ENCODE data around the gene FAM177B.

FAM177B gene

GRCh38 chr1:222736972-222737371 is at the start of gene FAM177B:
Gene FAM177B (plus strand): TSS chr1:222737202. CDS start chr1:222746546, 9,344 bp downstream.
- DNase-seq (ENCODE audit: low spot score) = no peak

- no peak for DNase-seq (ENCODE audit: low spot score)
Measured at GRCh38 chr1:222691016-222691415, 46.0 kb upstream of the FAM177B start.

GRCh38 chr1:222694927-222695326 is 42.1 kb upstream of the FAM177B start:
- DNase-seq (ENCODE audit: low spot score) = no peak

- DNase-seq (ENCODE audit: low spot score) = no peak
Measured at GRCh38 chr1:222696741-222697140, 40.3 kb upstream of the FAM177B start.

- DNase-seq (ENCODE audit: low spot score) = no peak
Measured at GRCh38 chr1:222697203-222697602, 39.8 kb upstream of the FAM177B start.

GRCh38 chr1:222697826-222698225 is 39.2 kb upstream of the FAM177B start:
- DNase-seq (ENCODE audit: low spot score) = no peak

GRCh38 chr1:222702210-222702609 is 34.8 kb upstream of the FAM177B start:
- no peak for DNase-seq (ENCODE audit: low spot score)

GRCh38 chr1:222704260-222704659 is 32.7 kb upstream of the FAM177B start:
- no peak for DNase-seq (ENCODE audit: low spot score)

GRCh38 chr1:222706815-222707214 is 30.2 kb upstream of the FAM177B start:
- DNase-seq (ENCODE audit: low spot score) = no peak

- DNase-seq (ENCODE audit: low spot score) = no peak
Measured at GRCh38 chr1:222709700-222710153, 27.3 kb upstream of the FAM177B start.

- DNase-seq (ENCODE audit: low spot score) = peak; percentile 38
Measured at GRCh38 chr1:222711319-222712252, 25.4 kb upstream of the FAM177B start.

GRCh38 chr1:222712253-222713090 is 24.5 kb upstream of the FAM177B start, which contains the start of the genes AIDA and BROX:
Gene AIDA (minus strand): TSS chr1:222712491. CDS start chr1:222712317, 174 bp downstream.
Gene BROX (plus strand): TSS chr1:222712564. CDS start chr1:222715700, 3,136 bp downstream.
- DNase-seq (ENCODE audit: low spot score) = peak; percentile 92

GRCh38 chr1:222713091-222713961 is 23.7 kb upstream of the FAM177B start:
- DNase-seq (ENCODE audit: low spot score) = peak; percentile 97

GRCh38 chr1:222716393-222716792 is 20.6 kb upstream of the FAM177B start:
- no peak for DNase-seq (ENCODE audit: low spot score)

GRCh38 chr1:222728746-222729145 is 8.3 kb upstream of the FAM177B start:
- peak; percentile 93 for DNase-seq (ENCODE audit: low spot score)

GRCh38 chr1:222730866-222731265 is 6.1 kb upstream of the FAM177B start:
- DNase-seq (ENCODE audit: low spot score) = no peak

- DNase-seq (ENCODE audit: low spot score) = peak; percentile 72
Measured at GRCh38 chr1:222732216-222733159, 4.5 kb upstream of the FAM177B start.

- DNase-seq (ENCODE audit: low spot score) = no peak
Measured at GRCh38 chr1:222734740-222735139, 2.3 kb upstream of the FAM177B start.

- DNase-seq (ENCODE audit: low spot score) = no peak
Measured at GRCh38 chr1:222736470-222736869, 532 bp upstream of the FAM177B start.

- DNase-seq (ENCODE audit: low spot score) = peak; percentile 37
Measured at GRCh38 chr1:222739465-222739864, 2.5 kb downstream of the FAM177B start.

Data from pons (tissue), 1 donor.